A549 (cell line): ENCODE measurements around the gene IGFBP5. TPM values are rescaled to one million over a fixed set of nuclear protein-coding genes. Genes with fewer than 3 reads are reported as not detected.

Source experiments
- ATAC-seq, 2 experiments: fragments of 200-7000 bp in 1 of 2; fragments of >200 bp in 1 of 2; cut with Nextera tagmentation in 1 of 2; cut with Tn5 transposase in 1 of 2; 3 replicates each; pipeline versions ENCODE4 v1.8.0 to v1.9.1; 2018 to 2020; ENCODE audit warnings: mild to moderate bottlenecking in 1 of 2, moderate library complexity in 1 of 2
- CTCF ChIA-PET: fragments of 300-600 bp; sonication (Branson Sonifier 250); formaldehyde crosslinking; extraction: SDS; loops from one replicate; lab custom pipeline; 2021; ENCODE audit warnings: antibody characterized with exemption, inconsistent platforms; lab: Yijun Ruan, JAX
- POLR2A ChIA-PET: fragments of 350-600 bp; formaldehyde crosslinking; extraction: SDS; loops from one replicate; lab custom pipeline; 2021; ENCODE audit warnings: antibody characterized with exemption, inconsistent platforms; lab: Yijun Ruan, JAX
- DNase-seq, 2 experiments: peaks; one replicate each; pipeline versions ENCODE4 v3.0.0 to v3.0.0-alpha.2; 2011 to 2016; ENCODE audit warnings: low read depth in 1 of 2, low spot score in 1 of 2
- FAIRE-seq: peaks from 2 replicates; lab custom pipeline; 2011; peaks lifted over from hg19 to GRCh38; lab: Jason Lieb, UNC
- H3K27ac ChIP-seq, 2 experiments: fragments of >200 bp; sonication (Bioruptor Twin); formaldehyde crosslinking; 3 replicates each; pipeline ENCODE4 v1.5.1; 2016 to 2017
- H3K4me1 ChIP-seq: fragments of >200 bp; sonication (Bioruptor Twin); formaldehyde crosslinking; 3 replicates; pipeline ENCODE4 v1.6.1; 2016
- H3K4me2 ChIP-seq: fragments of >200 bp; sonication (Bioruptor Twin); formaldehyde crosslinking; 3 replicates; pipeline ENCODE4 v1.6.1; 2016
- H3K4me3 ChIP-seq: fragments of >200 bp; sonication (Bioruptor Twin); formaldehyde crosslinking; 3 replicates; pipeline ENCODE4 v1.5.1; 2016
- H3K9me3 ChIP-seq: fragments of >200 bp; sonication (Bioruptor Twin); formaldehyde crosslinking; 3 replicates; pipeline ENCODE4 v1.6.1; 2016
- BHLHE40 ChIP-seq: IDR thresholded peaks from 2 replicates; pipeline ENCODE4 v1.6.1; 2012; ENCODE audit warnings: low read depth, low read length, inconsistent platforms
- CBX2 ChIP-seq: fragments of 200-600 bp; sonication (generic); IDR thresholded peaks from 2 replicates; pipeline ENCODE4 v1.6.1; 2016; ENCODE audit warnings: low read depth, mild to moderate bottlenecking, borderline replicate concordance
- CHD2 ChIP-seq: fragments of 150-350 bp; IDR thresholded peaks from 2 replicates; pipeline ENCODE4 v1.6.1; 2014; ENCODE audit warnings: low read length; ENCODE audit not compliant: partially characterized antibody
- CTCF ChIP-seq: fragments of >200 bp; sonication (Bioruptor Twin); formaldehyde crosslinking; IDR thresholded peaks from 3 replicates; pipeline ENCODE4 v1.5.1; 2016
- EHMT2 ChIP-seq: fragments of 200-600 bp; sonication (generic); IDR thresholded peaks from 2 replicates; pipeline ENCODE4 v1.6.1; 2016; ENCODE audit warnings: antibody characterized with exemption, low read depth, mild to moderate bottlenecking, moderate library complexity
- ESRRA ChIP-seq: fragments of 150-350 bp; IDR thresholded peaks from 2 replicates; pipeline ENCODE4 v1.6.1; 2014; ENCODE audit warnings: mild to moderate bottlenecking, low read length, borderline replicate concordance
- FOSL2 ChIP-seq, 2 experiments: fragments of 450-650 bp in 1 of 2; fragments of >200 bp in 1 of 2; sonication (Bioruptor Twin) in 1 of 2; formaldehyde crosslinking; IDR thresholded peaks; 2 replicates each; pipeline versions ENCODE4 v1.5.0 to v1.6.1; 2016 to 2020; ENCODE audit warnings: mild to moderate bottlenecking in 1 of 2, moderate library complexity in 1 of 2
- GATA3 ChIP-seq: IDR thresholded peaks from 2 replicates; pipeline ENCODE4 v1.6.1; 2012; ENCODE audit warnings: borderline replicate concordance
- HMGXB4 ChIP-seq: fragments of 250-450 bp; sonication (Bioruptor Pico); IDR thresholded peaks from 2 replicates; pipeline ENCODE4 v1.5.0; 2021; ENCODE audit warnings: mild to moderate bottlenecking, moderate library complexity, borderline replicate concordance
- JUN ChIP-seq, 2 experiments: fragments of >200 bp; sonication (Bioruptor Twin); formaldehyde crosslinking; IDR thresholded peaks; 2 replicates in 1 of 2; 3 replicates in 1 of 2; pipeline ENCODE4 v1.6.1; 2016 to 2017
- JUNB ChIP-seq: fragments of >200 bp; sonication (Bioruptor Twin); formaldehyde crosslinking; IDR thresholded peaks from 2 replicates; pipeline ENCODE4 v1.6.1; 2016
- KDM5A ChIP-seq: fragments of 200-600 bp; sonication (generic); IDR thresholded peaks from 2 replicates; pipeline ENCODE4 v1.6.1; 2016; ENCODE audit warnings: antibody characterized with exemption, mild to moderate bottlenecking
- MAX ChIP-seq: IDR thresholded peaks from 2 replicates; pipeline ENCODE4 v1.6.1; 2012
- PHF8 ChIP-seq: fragments of 200-600 bp; sonication (generic); IDR thresholded peaks from 2 replicates; pipeline ENCODE4 v1.6.1; 2016; ENCODE audit warnings: low read depth, mild to moderate bottlenecking, antibody characterized with exemption, moderate library complexity, borderline replicate concordance
- POLR2AphosphoS2 ChIP-seq: conservative IDR thresholded peaks from 2 replicates; pipeline ENCODE4 v1.6.1; 2012; ENCODE audit warnings: low read length, improper control_type of control experiment, inconsistent platforms
- RAD21 ChIP-seq, 2 experiments: fragments of >200 bp in 1 of 2; sonication (Bioruptor Twin) in 1 of 2; formaldehyde crosslinking in 1 of 2; IDR thresholded peaks in 1 of 2; conservative IDR thresholded peaks in 1 of 2; 2 replicates in 1 of 2; 3 replicates in 1 of 2; pipeline ENCODE4 v1.6.1; 2012 to 2018; ENCODE audit warnings: inconsistent platforms in 1 of 2
- RARB ChIP-seq: fragments of 250-450 bp; sonication (Bioruptor Pico); IDR thresholded peaks from 2 replicates; pipeline ENCODE4 v1.8.0; 2021; ENCODE audit warnings: mild to moderate bottlenecking, moderate library complexity
- RCOR1 ChIP-seq: fragments of 150-350 bp; IDR thresholded peaks from 2 replicates; pipeline ENCODE4 v1.6.1; 2014; ENCODE audit warnings: antibody characterized with exemption, low read length, low read depth
- RNF2 ChIP-seq: fragments of 200-600 bp; sonication (generic); IDR thresholded peaks from 2 replicates; pipeline ENCODE4 v1.6.1; 2016; ENCODE audit warnings: low read depth, mild to moderate bottlenecking, antibody characterized with exemption, moderate library complexity, borderline replicate concordance
- SMC3 ChIP-seq: fragments of >200 bp; sonication (Bioruptor Twin); formaldehyde crosslinking; IDR thresholded peaks from 3 replicates; pipeline ENCODE4 v1.6.1; 2018; ENCODE audit warnings: inconsistent platforms
- TFCP2L1 ChIP-seq: fragments of 250-450 bp; sonication (Bioruptor Pico); IDR thresholded peaks from 2 replicates; pipeline ENCODE4 v1.5.0; 2021; ENCODE audit warnings: mild to moderate bottlenecking
- USF2 ChIP-seq: fragments of 450-650 bp; IDR thresholded peaks from 2 replicates; pipeline ENCODE4 v1.6.1; 2014; ENCODE audit warnings: antibody characterized with exemption
- WGBS: methylation state at CpG from one replicate; pipeline ENCODE4 v1.1.6; 2017; ENCODE audit errors: missing lambda C conversion rate; 5-methylcytosine and 5-hydroxymethylcytosine counted together
- polyA plus RNA-seq, 4 experiments: library from polyadenylated mRNA; depleted of rRNA in 3 of 4; stranded (reverse); fragments of >200 nt; fragmentation: RNase III in 1 of 4; extraction: RNeasy Plus Mini Kit Qiagen cat#74134 plus additional on column Dnase treatment in 1 of 4; gene quantifications; 2 replicates in 3 of 4; 3 replicates in 1 of 4; pipeline ENCODE4 v1.2.3, GENCODE V29; 2011 to 2017

Gene IGFBP5
- polyA plus RNA-seq, 2 of the 4 experiments (the other 2 are of a cell fraction), result 0.23 to 0.97 TPM

GRCh38 chr2:216700088-216700567 lies 4.8 kb upstream of the IGFBP5 start:
- FAIRE-seq, result no peak
- H3K4me2 ChIP-seq, result no peak overlapping the region

GRCh38 chr2:216698895-216699294 lies 3.5 kb upstream of the IGFBP5 start:
- DNase-seq (peak; percentile 42 to 63), FAIRE-seq (peak; percentile 95), ATAC-seq (peak; percentile 65 to 78)
- TF ChIP-seq RARB (CRISPR knock-in tag) (no peak), BHLHE40 (no peak), TFCP2L1 (CRISPR knock-in tag) (no peak), GATA3 (no peak), CTCF (peak; percentile 70), EHMT2 (no peak), JUN (IDR thresholded peaks at IDR 0.05) (no peak), FOSL2 (IDR thresholded peaks at IDR 0.05) (no peak), FOSL2 (CRISPR knock-in tag; IDR thresholded peaks at IDR 0.05) (no peak), SMC3 (peak; percentile 79), RAD21 (conservative IDR thresholded peaks at IDR 0.05 in 1 of 2, IDR thresholded peaks at IDR 0.05 in 1 of 2) (peak; percentile 82 to 83), PHF8 (no peak)
- Histone ChIP-seq H3K4me2 (peak overlapping the region; percentile 27; the same call in 1 of the 3 replicates), H3K27ac (no peak overlapping the region), H3K4me3 (no peak overlapping the region), H3K4me1 (peaks cover 25% of the 10 kb centered on the region; the same call in 2 of the 3 replicates), H3K9me3 (no peaks in the 10 kb centered on the region)
- POLR2A ChIA-PET, result no interaction called here
- CTCF ChIA-PET, result interaction anchor here (0.7 to 2.5 kb wide), 21 partner anchors 9 to 1092 kb away, joined by 3 to 12 read pairs (median 3); no protein-coding TSS in a partner anchor
- 4% methylated on average over 5 of the region's 5 CpGs for WGBS

More at GRCh38 chr2:216700088-216700567, 4.8 kb upstream of the IGFBP5 start:
- H3K27ac ChIP-seq, result no peak overlapping the region
- ChIA-PET CTCF (interaction anchor here (1.0 to 1.3 kb wide), 4 partner anchors 33 to 1013 kb away, joined by 3 to 7 read pairs (median 4); no protein-coding TSS in a partner anchor), POLR2A (no interaction called here)
- TF ChIP-seq RNF2 (no peak), HMGXB4 (CRISPR knock-in tag) (no peak), ESRRA (no peak), USF2 (no peak), KDM5A (no peak), CHD2 (no peak)
- peaks cover 15% of the 10 kb centered on the region; the same call in 2 of the 3 replicates for H3K4me1 ChIP-seq
- no peaks in the 10 kb centered on the region for H3K9me3 ChIP-seq
- no peak overlapping the region for H3K4me3 ChIP-seq
- ATAC-seq, result no peak
- WGBS, result 71% methylated on average over 7 of the region's 7 CpGs
- DNase-seq, result no peak

GRCh38 chr2:216698293-216698692 lies 2.9 kb upstream of the IGFBP5 start:
- Histone ChIP-seq H3K4me3 (no peak overlapping the region), H3K9me3 (no peaks in the 10 kb centered on the region), H3K4me1 (peaks cover 31% of the 10 kb centered on the region; the same call in 2 of the 3 replicates), H3K4me2 (no peak overlapping the region), H3K27ac (no peak overlapping the region)
- WGBS, result 60% methylated on average over 6 of the region's 6 CpGs
- FAIRE-seq, result no peak
- no peak for TF ChIP-seq CBX2
- TF ChIP-seq MAX, result no peak
- no peak for TF ChIP-seq CHD2
- TF ChIP-seq POLR2AphosphoS2, result no peak
- no peak for TF ChIP-seq JUNB
- no peak for TF ChIP-seq RCOR1
- DNase-seq, result no peak
- CTCF ChIA-PET, result interaction anchor here (0.7 to 2.5 kb wide), 22 partner anchors 8 to 1092 kb away, joined by 3 to 12 read pairs (median 3); no protein-coding TSS in a partner anchor
- no peak for ATAC-seq
- POLR2A ChIA-PET, result no interaction called here
